Testis (tissue), 2 donors: ENCODE measurements around the gene PHACTR3.

Source experiments
- POLR2A ChIP-seq: fragments of 450-650 bp; IDR thresholded peaks from one replicate; pipeline ENCODE4 v1.6.1; 2017; ENCODE audit warnings: antibody characterized with exemption, mild to moderate bottlenecking, moderate library complexity
- TF ChIP-seq, protein P1 (sequence below), 3 experiments: fragments of 450-650 bp in 2 of 3; fragments of 200-600 bp in 1 of 3; sonication (generic) in 1 of 3; IDR thresholded peaks; one replicate each; pipeline ENCODE4 v1.5.1; 2016 to 2019; ENCODE audit warnings: antibody characterized with exemption in 3 of 3, mild to moderate bottlenecking in 2 of 3, moderate library complexity in 1 of 3

DNA sequence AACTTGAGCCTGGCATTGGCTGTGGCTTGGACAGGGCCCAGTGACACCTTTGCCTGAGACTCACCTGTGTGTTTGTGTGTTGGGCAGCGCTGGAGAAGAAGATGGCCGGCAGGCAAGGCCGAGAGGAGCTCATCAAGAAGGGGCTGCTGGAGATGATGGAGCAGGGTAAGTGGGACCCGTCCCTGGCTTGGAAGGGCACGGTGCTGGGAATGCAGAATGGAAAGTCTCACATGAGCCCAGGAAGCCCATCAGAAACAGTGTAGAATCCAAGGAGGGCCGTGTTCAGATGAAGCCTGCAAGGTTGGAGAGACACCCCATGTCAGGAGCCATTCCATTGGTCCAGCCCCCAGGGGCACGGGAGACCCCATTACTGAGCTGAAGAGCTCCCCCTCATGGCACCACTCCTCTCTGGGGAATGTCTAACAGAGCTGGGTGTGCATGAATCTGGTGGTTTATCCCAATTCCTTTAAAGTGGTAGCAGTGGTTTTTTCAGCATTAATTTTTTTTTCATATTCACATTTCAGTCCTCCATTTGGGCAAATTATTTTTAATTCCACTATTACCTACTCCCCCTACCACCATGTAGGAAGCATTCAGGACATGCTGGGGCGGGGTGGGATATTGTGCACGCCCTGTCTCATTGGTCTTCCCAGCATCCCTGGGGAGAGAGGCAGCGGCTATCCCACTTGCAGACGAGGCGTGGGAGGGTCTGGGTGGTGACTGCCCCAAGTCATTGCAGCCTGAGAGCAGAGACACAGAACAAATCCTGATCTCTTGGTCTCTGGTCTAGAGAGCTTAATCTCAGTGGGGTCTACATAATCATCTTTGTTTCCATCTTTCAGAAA, 143.6 kb downstream of the PHACTR3 start:
- TF ChIP-seq, protein P1, sequence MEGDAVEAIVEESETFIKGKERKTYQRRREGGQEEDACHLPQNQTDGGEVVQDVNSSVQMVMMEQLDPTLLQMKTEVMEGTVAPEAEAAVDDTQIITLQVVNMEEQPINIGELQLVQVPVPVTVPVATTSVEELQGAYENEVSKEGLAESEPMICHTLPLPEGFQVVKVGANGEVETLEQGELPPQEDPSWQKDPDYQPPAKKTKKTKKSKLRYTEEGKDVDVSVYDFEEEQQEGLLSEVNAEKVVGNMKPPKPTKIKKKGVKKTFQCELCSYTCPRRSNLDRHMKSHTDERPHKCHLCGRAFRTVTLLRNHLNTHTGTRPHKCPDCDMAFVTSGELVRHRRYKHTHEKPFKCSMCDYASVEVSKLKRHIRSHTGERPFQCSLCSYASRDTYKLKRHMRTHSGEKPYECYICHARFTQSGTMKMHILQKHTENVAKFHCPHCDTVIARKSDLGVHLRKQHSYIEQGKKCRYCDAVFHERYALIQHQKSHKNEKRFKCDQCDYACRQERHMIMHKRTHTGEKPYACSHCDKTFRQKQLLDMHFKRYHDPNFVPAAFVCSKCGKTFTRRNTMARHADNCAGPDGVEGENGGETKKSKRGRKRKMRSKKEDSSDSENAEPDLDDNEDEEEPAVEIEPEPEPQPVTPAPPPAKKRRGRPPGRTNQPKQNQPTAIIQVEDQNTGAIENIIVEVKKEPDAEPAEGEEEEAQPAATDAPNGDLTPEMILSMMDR (IDR thresholded peaks at IDR 0.05) = no peak
- no peak for TF ChIP-seq POLR2A
